Activated CD4-positive, alpha-beta T cell treated with anti-CD3 and anti-CD28 coated beads, Interleukin-2, amount 10 ng/mL, durations not matched to agents 7 days and 5 days (primary cell): ENCODE results near the gene FHIT. TPM values are rescaled to one million over a fixed set of nuclear protein-coding genes. Genes with fewer than 3 reads are reported as not detected.

Experiments
- CTCF ChIA-PET: fragments of 350-600 bp; sonication (Branson Sonifier 250); formaldehyde crosslinking; loops from one replicate; lab custom pipeline; 2021; ENCODE audit warnings: antibody characterized with exemption; lab: Charles Lee
- POLR2A ChIA-PET: fragments of 350-600 bp; sonication (Branson Sonifier 250); formaldehyde crosslinking; loops from one replicate; lab custom pipeline; 2021; ENCODE audit warnings: antibody characterized with exemption; lab: Charles Lee
- DNase-seq: peaks from one replicate; pipeline ENCODE4 v3.0.0-alpha.2; 2020
- H3K27ac Mint-ChIP-seq: one replicate; pipeline ENCODE4 v1.8.0; 2021; ENCODE audit warnings: mild to moderate bottlenecking, moderate library complexity, mixed read lengths
- H3K27me3 Mint-ChIP-seq: one replicate; pipeline ENCODE4 v1.8.0; 2021; ENCODE audit warnings: mixed read lengths
- H3K36me3 Mint-ChIP-seq: one replicate; pipeline ENCODE4 v1.8.0; 2021; ENCODE audit warnings: low read depth, mixed read lengths
- H3K4me1 Mint-ChIP-seq: one replicate; pipeline ENCODE4 v1.8.0; 2021; ENCODE audit warnings: mixed read lengths
- H3K4me3 Mint-ChIP-seq: one replicate; pipeline ENCODE4 v1.8.0; 2021; ENCODE audit warnings: mild to moderate bottlenecking, moderate library complexity, mixed read lengths
- H3K9me3 Mint-ChIP-seq: one replicate; pipeline ENCODE4 v1.8.0; 2021; ENCODE audit warnings: mixed read lengths
- total RNA-seq, 2 experiments: library from RNA; stranded (reverse); gene quantifications; one replicate each; pipeline ENCODE4 v1.2.3, GENCODE V29; 2021

The FHIT gene
- total RNA-seq, 2 experiments from 2014 or later: 39.4 to 41.2 TPM

GRCh38 chr3:60730371-60730770 is 520.9 kb downstream of the FHIT start:
- DNase-seq: no peak
- no peak overlapping the region for H3K27ac Mint-ChIP-seq
- no peak overlapping the region for H3K4me3 Mint-ChIP-seq
- peaks cover 7% of the 10 kb centered on the region for H3K9me3 Mint-ChIP-seq
- ChIA-PET POLR2A (interaction anchor here (0.7 kb wide), 1 partner anchor 1635 kb away, joined by 5 read pairs; no protein-coding TSS in a partner anchor), CTCF (no interaction called here)
- H3K4me1 Mint-ChIP-seq: no peaks in the 10 kb centered on the region
- H3K36me3 Mint-ChIP-seq: no peaks in the 10 kb centered on the region
- H3K27me3 Mint-ChIP-seq: no peaks in the 10 kb centered on the region

- Mint-ChIP-seq H3K27me3 (no peaks in the 10 kb centered on the region), H3K27ac (no peak overlapping the region), H3K36me3 (no peaks in the 10 kb centered on the region), H3K4me3 (no peak overlapping the region), H3K9me3 (peaks cover 2% of the 10 kb centered on the region), H3K4me1 (no peaks in the 10 kb centered on the region)
- DNase-seq: no peak
- ChIA-PET CTCF (no interaction called here), POLR2A (no interaction called here)
Observed at GRCh38 chr3:60729056-60729455, 522.2 kb downstream of the FHIT start.

GRCh38 chr3:60728006-60728405 is 523.2 kb downstream of the FHIT start:
- DNase-seq: no peak
- no peaks in the 10 kb centered on the region for H3K9me3 Mint-ChIP-seq
- no peaks in the 10 kb centered on the region for H3K36me3 Mint-ChIP-seq
- H3K4me1 Mint-ChIP-seq: no peaks in the 10 kb centered on the region
- no peak overlapping the region for H3K27ac Mint-ChIP-seq
- ChIA-PET POLR2A (no interaction called here), CTCF (no interaction called here)
- H3K4me3 Mint-ChIP-seq: no peak overlapping the region
- no peaks in the 10 kb centered on the region for H3K27me3 Mint-ChIP-seq

- Mint-ChIP-seq H3K27me3 (no peaks in the 10 kb centered on the region), H3K9me3 (no peaks in the 10 kb centered on the region), H3K36me3 (no peaks in the 10 kb centered on the region), H3K4me1 (no peaks in the 10 kb centered on the region), H3K4me3 (no peak overlapping the region), H3K27ac (no peak overlapping the region)
- ChIA-PET POLR2A (no interaction called here), CTCF (no interaction called here)
- DNase-seq: no peak
Observed at GRCh38 chr3:60720736-60721135, 530.5 kb downstream of the FHIT start.

GRCh38 chr3:60716573-60716972 is 534.7 kb downstream of the FHIT start:
- DNase-seq: no peak
- H3K27me3 Mint-ChIP-seq: no peaks in the 10 kb centered on the region

GRCh38 chr3:60708191-60708975 is 542.9 kb downstream of the FHIT start:
- Mint-ChIP-seq H3K9me3 (peaks cover 5% of the 10 kb centered on the region), H3K27ac (no peak overlapping the region), H3K36me3 (no peaks in the 10 kb centered on the region), H3K27me3 (no peaks in the 10 kb centered on the region), H3K4me3 (no peak overlapping the region), H3K4me1 (no peaks in the 10 kb centered on the region)
- ChIA-PET CTCF (no interaction called here), POLR2A (no interaction called here)
- DNase-seq: no peak

More at GRCh38 chr3:60716573-60716972, 534.7 kb downstream of the FHIT start:
- H3K4me1 Mint-ChIP-seq: no peaks in the 10 kb centered on the region
- peaks cover 1% of the 10 kb centered on the region for H3K9me3 Mint-ChIP-seq
- no peak overlapping the region for H3K27ac Mint-ChIP-seq
- H3K4me3 Mint-ChIP-seq: no peak overlapping the region
- ChIA-PET CTCF (interaction anchor here (1.2 kb wide), 1 partner anchor 30 kb away, joined by 3 read pairs; no protein-coding TSS in a partner anchor), POLR2A (no interaction called here)
- no peaks in the 10 kb centered on the region for H3K36me3 Mint-ChIP-seq

GRCh38 chr3:60707452-60708020 is 543.7 kb downstream of the FHIT start:
- Mint-ChIP-seq H3K4me3 (no peak overlapping the region), H3K27me3 (no peaks in the 10 kb centered on the region), H3K27ac (no peak overlapping the region), H3K9me3 (peaks cover 5% of the 10 kb centered on the region), H3K36me3 (no peaks in the 10 kb centered on the region), H3K4me1 (no peaks in the 10 kb centered on the region)
- POLR2A ChIA-PET: no interaction called here
- DNase-seq: no peak
- CTCF ChIA-PET: no interaction called here

- Mint-ChIP-seq H3K27me3 (no peaks in the 10 kb centered on the region), H3K36me3 (no peaks in the 10 kb centered on the region), H3K4me1 (no peaks in the 10 kb centered on the region), H3K4me3 (no peak overlapping the region), H3K9me3 (no peaks in the 10 kb centered on the region), H3K27ac (no peak overlapping the region)
- ChIA-PET POLR2A (no interaction called here), CTCF (no interaction called here)
- no peak for DNase-seq
Observed at GRCh38 chr3:60703956-60704736, 547.1 kb downstream of the FHIT start.

GRCh38 chr3:60703008-60703407 is 548.2 kb downstream of the FHIT start:
- CTCF ChIA-PET: no interaction called here
- Mint-ChIP-seq H3K9me3 (no peaks in the 10 kb centered on the region), H3K36me3 (no peaks in the 10 kb centered on the region), H3K4me3 (no peak overlapping the region), H3K27me3 (no peaks in the 10 kb centered on the region), H3K27ac (no peak overlapping the region), H3K4me1 (no peaks in the 10 kb centered on the region)
- POLR2A ChIA-PET: no interaction called here
- no peak for DNase-seq

- H3K27me3 Mint-ChIP-seq: no peaks in the 10 kb centered on the region
- CTCF ChIA-PET: no interaction called here
- POLR2A ChIA-PET: no interaction called here
- no peaks in the 10 kb centered on the region for H3K36me3 Mint-ChIP-seq
- no peak overlapping the region for H3K4me3 Mint-ChIP-seq
- H3K27ac Mint-ChIP-seq: no peak overlapping the region
- DNase-seq: no peak
- H3K9me3 Mint-ChIP-seq: peaks cover 2% of the 10 kb centered on the region
- H3K4me1 Mint-ChIP-seq: no peaks in the 10 kb centered on the region
Observed at GRCh38 chr3:60698117-60698516, 553.1 kb downstream of the FHIT start.

GRCh38 chr3:60697132-60697531 is 554.1 kb downstream of the FHIT start:
- Mint-ChIP-seq H3K4me1 (no peaks in the 10 kb centered on the region), H3K27ac (no peak overlapping the region)

GRCh38 chr3:60696428-60697125 is 554.7 kb downstream of the FHIT start:
- no peaks in the 10 kb centered on the region for H3K27me3 Mint-ChIP-seq
- CTCF ChIA-PET: no interaction called here
- no peaks in the 10 kb centered on the region for H3K36me3 Mint-ChIP-seq
- POLR2A ChIA-PET: no interaction called here
- H3K9me3 Mint-ChIP-seq: peaks cover 4% of the 10 kb centered on the region
- H3K27ac Mint-ChIP-seq: no peak overlapping the region
- no peak overlapping the region for H3K4me3 Mint-ChIP-seq
- no peak for DNase-seq
- H3K4me1 Mint-ChIP-seq: peaks cover 2% of the 10 kb centered on the region

More at GRCh38 chr3:60697132-60697531, 554.1 kb downstream of the FHIT start:
- CTCF ChIA-PET: no interaction called here
- Mint-ChIP-seq H3K36me3 (no peaks in the 10 kb centered on the region), H3K9me3 (peaks cover 2% of the 10 kb centered on the region), H3K4me3 (no peak overlapping the region), H3K27me3 (no peaks in the 10 kb centered on the region)
- POLR2A ChIA-PET: no interaction called here
- DNase-seq: no peak
